Duodenal mucosa (tissue), 2 donors: Measurements from ENCODE around the gene PRIMA1.

ENCODE experiments used
- H3K27ac ChIP-seq: one replicate; pipeline ENCODE4 v1.7.0; 2013; ENCODE audit warnings: low read depth, low read length
- H3K27me3 ChIP-seq, 2 donors: one replicate each; pipeline ENCODE4 v1.7.0; 2013; ENCODE audit warnings: low read length in 2 of 2, control low read depth in 1 of 2; ENCODE audit not compliant: insufficient read depth in 2 of 2, control insufficient read depth in 1 of 2
- H3K36me3 ChIP-seq, 2 donors: one replicate each; pipeline ENCODE4 v1.7.0; 2013; ENCODE audit warnings: low read length in 2 of 2, control low read depth in 1 of 2; ENCODE audit not compliant: insufficient read depth in 2 of 2, control insufficient read depth in 1 of 2
- H3K4me1 ChIP-seq, 2 donors: one replicate each; pipeline ENCODE4 v1.7.0; 2013; ENCODE audit warnings: low read length in 2 of 2, control low read depth in 1 of 2; ENCODE audit not compliant: insufficient read depth in 2 of 2, control insufficient read depth in 1 of 2
- H3K4me3 ChIP-seq, 2 donors: one replicate each; pipeline ENCODE4 v1.7.0; 2013; ENCODE audit warnings: low read length in 2 of 2, low read depth in 1 of 2
- H3K9ac ChIP-seq, 2 donors: one replicate each; pipeline ENCODE4 v1.7.0; 2013; ENCODE audit warnings: low read length in 2 of 2, low read depth in 1 of 2
- H3K9me3 ChIP-seq, 2 donors: one replicate each; pipeline ENCODE4 v1.7.0; 2013; ENCODE audit warnings: low read length in 2 of 2, control low read depth in 1 of 2; ENCODE audit not compliant: control insufficient read depth in 1 of 2

PRIMA1 gene

DNA sequence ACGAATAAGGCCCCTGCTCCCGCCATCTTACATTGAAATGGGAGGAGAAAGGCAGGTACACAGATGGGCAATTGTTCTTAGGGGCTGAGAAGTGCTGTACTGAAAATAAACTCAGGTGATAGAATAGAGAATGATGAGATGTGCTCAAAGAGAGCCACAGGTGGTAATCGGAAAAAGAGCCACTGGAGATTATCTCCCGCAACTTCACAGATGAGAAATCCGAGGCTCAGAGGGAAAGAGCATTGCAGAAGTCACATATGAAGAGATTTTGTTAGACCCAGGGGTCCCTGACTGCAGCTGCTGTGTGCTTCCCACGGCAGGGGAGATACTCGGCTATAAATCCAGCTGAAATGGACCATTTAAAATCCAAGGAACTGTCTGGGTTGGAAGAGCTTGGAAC is 73.7 kb downstream of the PRIMA1 start:
- Histone ChIP-seq H3K27me3 (no peaks in the 10 kb centered on the region), H3K4me1 (no peaks in the 10 kb centered on the region), H3K36me3 (no peaks in the 10 kb centered on the region), H3K9ac (no peak overlapping the region), H3K27ac (no peak overlapping the region), H3K4me3 (no peak overlapping the region), H3K9me3 (no peaks in the 10 kb centered on the region)

- H3K36me3 ChIP-seq: no peaks in the 10 kb centered on the region
- H3K9me3 ChIP-seq: no peaks in the 10 kb centered on the region
- H3K9ac ChIP-seq: no peak overlapping the region
- no peaks in the 10 kb centered on the region for H3K4me1 ChIP-seq
- no peak overlapping the region for H3K4me3 ChIP-seq
- no peak overlapping the region for H3K27ac ChIP-seq
- H3K27me3 ChIP-seq: no peaks in the 10 kb centered on the region
Measured at GRCh38 chr14:93713726-93714405, 74.4 kb downstream of the PRIMA1 start.

- Histone ChIP-seq H3K9me3 (no peaks in the 10 kb centered on the region), H3K9ac (no peak overlapping the region), H3K4me3 (no peak overlapping the region), H3K27ac (no peak overlapping the region), H3K27me3 (no peaks in the 10 kb centered on the region), H3K4me1 (no peaks in the 10 kb centered on the region), H3K36me3 (no peaks in the 10 kb centered on the region)
Measured at GRCh38 chr14:93712838-93713724, 75.2 kb downstream of the PRIMA1 start.

GRCh38 chr14:93712079-93712837 is 76.0 kb downstream of the PRIMA1 start:
- Histone ChIP-seq H3K9me3 (no peaks in the 10 kb centered on the region), H3K36me3 (no peaks in the 10 kb centered on the region), H3K4me3 (no peak overlapping the region), H3K4me1 (no peaks in the 10 kb centered on the region), H3K9ac (no peak overlapping the region), H3K27me3 (no peaks in the 10 kb centered on the region), H3K27ac (no peak overlapping the region)

- no peaks in the 10 kb centered on the region for H3K36me3 ChIP-seq
- no peaks in the 10 kb centered on the region for H3K27me3 ChIP-seq
- no peak overlapping the region for H3K9ac ChIP-seq
- H3K4me1 ChIP-seq: no peaks in the 10 kb centered on the region
- no peaks in the 10 kb centered on the region for H3K9me3 ChIP-seq
- H3K4me3 ChIP-seq: no peak overlapping the region
- no peak overlapping the region for H3K27ac ChIP-seq
Measured at GRCh38 chr14:93709249-93709648, 79.0 kb downstream of the PRIMA1 start.

DNA sequence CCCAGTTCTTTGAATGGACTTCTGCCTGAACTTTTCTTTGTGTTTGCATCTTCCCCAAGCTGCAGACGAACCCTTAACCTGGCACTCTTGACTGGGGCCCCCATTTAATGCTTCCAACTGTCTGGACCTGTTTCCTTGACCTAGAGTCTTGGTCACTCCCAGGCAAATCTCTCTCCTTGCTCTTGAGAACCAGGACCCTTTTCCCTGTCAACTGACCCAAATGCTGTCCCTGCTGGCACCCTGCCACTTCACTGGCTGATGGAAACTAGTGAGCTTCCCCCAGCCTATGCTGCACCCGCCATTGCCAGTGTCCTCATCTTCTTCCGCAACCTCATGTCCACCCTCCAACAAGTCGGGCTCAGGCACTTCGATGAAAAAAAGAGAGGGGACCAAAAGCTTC is 79.5 kb downstream of the PRIMA1 start:
- no peak overlapping the region for H3K27ac ChIP-seq
- no peaks in the 10 kb centered on the region for H3K36me3 ChIP-seq
- H3K27me3 ChIP-seq: no peaks in the 10 kb centered on the region
- H3K9ac ChIP-seq: no peak overlapping the region
- H3K4me3 ChIP-seq: no peak overlapping the region
- H3K9me3 ChIP-seq: no peaks in the 10 kb centered on the region
- H3K4me1 ChIP-seq: no peaks in the 10 kb centered on the region

- Histone ChIP-seq H3K36me3 (no peaks in the 10 kb centered on the region), H3K27ac (no peak overlapping the region), H3K27me3 (no peaks in the 10 kb centered on the region), H3K4me3 (no peak overlapping the region), H3K9me3 (no peaks in the 10 kb centered on the region), H3K9ac (no peak overlapping the region), H3K4me1 (no peaks in the 10 kb centered on the region)
Measured at GRCh38 chr14:93708311-93708734, 80.0 kb downstream of the PRIMA1 start.

- no peaks in the 10 kb centered on the region for H3K9me3 ChIP-seq
- H3K27me3 ChIP-seq: no peaks in the 10 kb centered on the region
- no peak overlapping the region for H3K9ac ChIP-seq
- H3K4me3 ChIP-seq: no peak overlapping the region
- H3K27ac ChIP-seq: no peak overlapping the region
- H3K36me3 ChIP-seq: no peaks in the 10 kb centered on the region
- H3K4me1 ChIP-seq: no peaks in the 10 kb centered on the region
Measured at GRCh38 chr14:93707475-93707874, 80.8 kb downstream of the PRIMA1 start.

- Histone ChIP-seq H3K9ac (no peak overlapping the region), H3K27me3 (no peaks in the 10 kb centered on the region)
Measured at GRCh38 chr14:93706360-93706955, 81.8 kb downstream of the PRIMA1 start.

More at GRCh38 chr14:93706360-93706955, 81.8 kb downstream of the PRIMA1 start:
- H3K36me3 ChIP-seq: no peaks in the 10 kb centered on the region
- H3K4me1 ChIP-seq: no peaks in the 10 kb centered on the region
- H3K27ac ChIP-seq: no peak overlapping the region
- no peaks in the 10 kb centered on the region for H3K9me3 ChIP-seq
- no peak overlapping the region for H3K4me3 ChIP-seq
